T1000 (cell line): ENCODE results near the gene KHNYN.

ENCODE experiments used
- DNase-seq: peaks from one replicate; lab custom pipeline; 2025; ENCODE audit warnings: mixed read lengths; lab: John Stamatoyannopoulos, UW

KHNYN gene

GRCh38 chr14:24401810-24402702, 27.7 kb upstream of the KHNYN start:
- DNase-seq, result no peak

GRCh38 chr14:24403294-24403998, 26.3 kb upstream of the KHNYN start:
- DNase-seq, result no peak

GRCh38 chr14:24404814-24405213, 24.9 kb upstream of the KHNYN start:
- no peak for DNase-seq

- DNase-seq, result no peak
Observed at GRCh38 chr14:24406416-24406815, 23.3 kb upstream of the KHNYN start.

- no peak for DNase-seq
Observed at GRCh38 chr14:24407608-24408325, 22.0 kb upstream of the KHNYN start.

GRCh38 chr14:24408764-24409163, 21.0 kb upstream of the KHNYN start:
- no peak for DNase-seq

- no peak for DNase-seq
Observed at GRCh38 chr14:24409192-24409591, 20.6 kb upstream of the KHNYN start.

- DNase-seq, result no peak
Observed at GRCh38 chr14:24409956-24410355, 19.8 kb upstream of the KHNYN start.

GRCh38 chr14:24411443-24412389, 18.0 kb upstream of the KHNYN start:
- no peak for DNase-seq

- no peak for DNase-seq
Observed at GRCh38 chr14:24414077-24414476, 15.7 kb upstream of the KHNYN start.

GRCh38 chr14:24414732-24415420, 14.9 kb upstream of the KHNYN start:
- DNase-seq, result no peak

GRCh38 chr14:24415421-24416253, 14.1 kb upstream of the KHNYN start:
- no peak for DNase-seq

GRCh38 chr14:24416254-24416931, 13.4 kb upstream of the KHNYN start:
- DNase-seq, result no peak

GRCh38 chr14:24416932-24417619, 12.7 kb upstream of the KHNYN start:
- DNase-seq, result no peak

GRCh38 chr14:24417832-24418491, 11.8 kb upstream of the KHNYN start:
- DNase-seq, result no peak

- no peak for DNase-seq
Observed at GRCh38 chr14:24418492-24418873, 11.3 kb upstream of the KHNYN start.

- DNase-seq, result no peak
Observed at GRCh38 chr14:24422261-24422660, 7.5 kb upstream of the KHNYN start.
